ENCODE results near the gene RAD18.

Gene RAD18

GRCh38 chr3:8963137-8963853 is at the start of gene RAD18:
Gene RAD18, minus strand, starts transcription at chr3:8963472. Its CDS starts 87 bp downstream, at chr3:8963385.
- TF ChIP-seq ZC3H10 (CRISPR knock-in tag; IDR thresholded peaks at IDR 0.05) (no peak), ZNF565 (CRISPR knock-in tag; conservative IDR thresholded peaks at IDR 0.05; ENCODE audit: low read depth) (no peak), GLIS3 (CRISPR knock-in tag; IDR thresholded peaks at IDR 0.05) (no peak), BACH2 (CRISPR knock-in tag; IDR thresholded peaks at IDR 0.05; ENCODE audit: borderline replicate concordance) (no peak), CREB5 (CRISPR knock-in tag; IDR thresholded peaks at IDR 0.05; ENCODE audit: low read depth) (no peak), ZNF70 (CRISPR knock-in tag; IDR thresholded peaks at IDR 0.05) (no peak), TOX (CRISPR knock-in tag; IDR thresholded peaks at IDR 0.05; ENCODE audit: borderline replicate concordance) (no peak), ESRRG (CRISPR knock-in tag; IDR thresholded peaks at IDR 0.05) (no peak), ARNTL (CRISPR knock-in tag; IDR thresholded peaks at IDR 0.05; ENCODE audit: borderline replicate concordance, low read depth) (no peak), TSHZ2 (CRISPR knock-in tag; IDR thresholded peaks at IDR 0.05) (no peak), PPARA (CRISPR knock-in tag; IDR thresholded peaks at IDR 0.05; ENCODE audit: borderline replicate concordance) (no peak), CSDC2 (CRISPR knock-in tag; IDR thresholded peaks at IDR 0.05) (no peak), PATZ1 (CRISPR knock-in tag; IDR thresholded peaks at IDR 0.05; ENCODE audit: borderline replicate concordance) (no peak), TCF4 (CRISPR knock-in tag; IDR thresholded peaks at IDR 0.05; ENCODE audit: borderline replicate concordance) (no peak), ZFP3 (CRISPR knock-in tag; IDR thresholded peaks at IDR 0.05) (no peak), ISL1 (CRISPR knock-in tag; IDR thresholded peaks at IDR 0.05) (no peak)
- peak; percentile 89 for ATAC-seq

GRCh38 chr3:9012521-9012920 is 49.2 kb upstream of the RAD18 start:
- TF ChIP-seq ZNF565 (CRISPR knock-in tag; conservative IDR thresholded peaks at IDR 0.05; ENCODE audit: low read depth) (no peak), ZFP3 (CRISPR knock-in tag; IDR thresholded peaks at IDR 0.05) (no peak), GLIS3 (CRISPR knock-in tag; IDR thresholded peaks at IDR 0.05) (no peak), ZNF70 (CRISPR knock-in tag; IDR thresholded peaks at IDR 0.05) (no peak), BACH2 (CRISPR knock-in tag; IDR thresholded peaks at IDR 0.05; ENCODE audit: borderline replicate concordance) (no peak), CREB5 (CRISPR knock-in tag; IDR thresholded peaks at IDR 0.05; ENCODE audit: low read depth) (no peak), CSDC2 (CRISPR knock-in tag; IDR thresholded peaks at IDR 0.05) (no peak), TOX (CRISPR knock-in tag; IDR thresholded peaks at IDR 0.05; ENCODE audit: borderline replicate concordance) (no peak), ISL1 (CRISPR knock-in tag; IDR thresholded peaks at IDR 0.05) (no peak), ZFP30 (CRISPR knock-in tag; IDR thresholded peaks at IDR 0.05) (no peak), POU6F1 (CRISPR knock-in tag; IDR thresholded peaks at IDR 0.05; ENCODE audit: borderline replicate concordance, low read depth) (no peak), RARB (CRISPR knock-in tag; IDR thresholded peaks at IDR 0.05) (no peak)
- ATAC-seq = no peak

- ATAC-seq = no peak
Measured at GRCh38 chr3:9009976-9010545, 46.8 kb upstream of the RAD18 start.

More at GRCh38 chr3:9009976-9010545, 46.8 kb upstream of the RAD18 start:
- TF ChIP-seq ZNF565 (CRISPR knock-in tag; conservative IDR thresholded peaks at IDR 0.05; ENCODE audit: low read depth) = no peak
- TF ChIP-seq ZNF8 (CRISPR knock-in tag; IDR thresholded peaks at IDR 0.05) = no peak

All from SK-N-SH treated with all-trans-retinoic acid at 6 μM for 48 hours (cell line).